PC-3 (cell line): ENCODE measurements around the gene UTP14C. TPM values are rescaled to one million over a fixed set of nuclear protein-coding genes. Genes with fewer than 3 reads are reported as not detected.

Experiments
- ATAC-seq: fragments of 200-7000 bp; cut with Tn5 transposase; 2 replicates; pipeline ENCODE4 v1.9.1; 2020; ENCODE audit warnings: mild to moderate bottlenecking, moderate library complexity
- BruUV-seq: library from RNA; stranded (reverse); fragments of 400-500 nt; replicated peaks from 2 replicates; lab custom pipeline; 2021; lab: Mats Ljungman, UMichigan
- CTCF ChIA-PET: fragments of 300-600 bp; sonication (Branson Sonifier 250); formaldehyde crosslinking; loops from one replicate; lab custom pipeline; 2022; ENCODE audit warnings: antibody characterized with exemption; lab: Charles Lee
- POLR2A ChIA-PET: fragments of 300-600 bp; sonication (Branson Sonifier 250); formaldehyde crosslinking; loops from one replicate; lab custom pipeline; 2022; ENCODE audit warnings: antibody characterized with exemption; ENCODE audit not compliant: unreplicated experiment; lab: Charles Lee
- DNase-seq: peaks from one replicate; pipeline ENCODE4 v3.0.0-alpha.2; 2015
- H2AFZ ChIP-seq: fragments of 300-600 bp; sonication (generic); 2 replicates; pipeline ENCODE4 v1.6.0; 2016; ENCODE audit warnings: antibody characterized with exemption, low read length
- H3F3A ChIP-seq: fragments of 300-600 bp; sonication (generic); one replicate; pipeline ENCODE4 v1.6.0; 2017; ENCODE audit warnings: antibody characterized with exemption, low read length, control low read depth, mild to moderate bottlenecking; ENCODE audit not compliant: unreplicated experiment
- H3K27ac ChIP-seq: fragments of 300-600 bp; sonication (generic); 2 replicates; pipeline ENCODE4 v1.5.1; 2016; ENCODE audit warnings: mild to moderate bottlenecking, low read length
- H3K27me3 ChIP-seq: fragments of 300-600 bp; sonication (generic); 2 replicates; pipeline ENCODE4 v1.6.1; 2016; ENCODE audit warnings: low read length, mixed read lengths
- H3K36me3 ChIP-seq: fragments of 300-600 bp; sonication (generic); 2 replicates; pipeline ENCODE4 v1.6.1; 2016; ENCODE audit warnings: low read depth, mixed run types, low read length, mixed read lengths
- H3K4me1 ChIP-seq: fragments of 300-600 bp; sonication (generic); 2 replicates; pipeline ENCODE4 v1.5.1; 2016; ENCODE audit warnings: low read length; ENCODE audit not compliant: insufficient read depth
- H3K4me2 ChIP-seq: fragments of 300-600 bp; sonication (generic); 2 replicates; pipeline ENCODE4 v1.6.0; 2016; ENCODE audit warnings: low read length
- H3K4me3 ChIP-seq: fragments of 300-600 bp; sonication (generic); 2 replicates; pipeline ENCODE4 v1.5.1; 2016; ENCODE audit warnings: mild to moderate bottlenecking, low read length, mixed read lengths
- H3K79me2 ChIP-seq: fragments of 300-600 bp; sonication (generic); 2 replicates; pipeline ENCODE4 v1.6.1; 2017; ENCODE audit warnings: low read length, mixed read lengths
- H3K9ac ChIP-seq: fragments of 300-600 bp; sonication (generic); 2 replicates; pipeline ENCODE4 v1.6.0; 2016; ENCODE audit warnings: mild to moderate bottlenecking, low read length
- H3K9me2 ChIP-seq: fragments of 300-600 bp; sonication (generic); replicated peaks from 2 replicates; pipeline ENCODE4 v1.6.1; 2016; ENCODE audit warnings: mixed run types, low read length, mixed read lengths
- H3K9me3 ChIP-seq: fragments of 300-600 bp; sonication (generic); 2 replicates; pipeline ENCODE4 v1.6.1; 2016; ENCODE audit warnings: low read length, mixed read lengths
- H4K20me1 ChIP-seq: fragments of 300-600 bp; sonication (generic); 2 replicates; pipeline ENCODE4 v1.6.1; 2016; ENCODE audit warnings: low read length, mixed read lengths
- EZH2 ChIP-seq: fragments of 300-600 bp; sonication (generic); IDR thresholded peaks from one replicate; pipeline ENCODE4 v1.6.1; 2017; ENCODE audit warnings: antibody characterized with exemption, mild to moderate bottlenecking, low read length; ENCODE audit not compliant: unreplicated experiment
- EZH2phosphoT487 ChIP-seq: fragments of 300-600 bp; sonication (generic); IDR thresholded peaks from 2 replicates; pipeline ENCODE4 v1.6.1; 2018; ENCODE audit warnings: mild to moderate bottlenecking, antibody characterized with exemption, low read length, borderline replicate concordance
- intact Hi-C: fragments of 100-400 bp; cut with micrococcal nuclease; formaldehyde crosslinking; loops from 2 replicates; pipeline ENCODE4 v1.9.0; 2023
- total RNA-seq: library from RNA; depleted of rRNA; stranded (reverse); fragments of >200 nt; gene quantifications from 2 replicates; pipeline ENCODE4 v1.2.3, GENCODE V29; 2014
- TF ChIP-seq, protein P1 (sequence below): fragments of 300-600 bp; sonication (generic); conservative IDR thresholded peaks from 2 replicates; pipeline ENCODE4 v1.5.1; 2017; ENCODE audit warnings: antibody characterized with exemption, low read depth, mild to moderate bottlenecking, low read length

The UTP14C gene
- total RNA-seq, 1 experiment from 2014 or later, result 5.0 TPM

DNA sequence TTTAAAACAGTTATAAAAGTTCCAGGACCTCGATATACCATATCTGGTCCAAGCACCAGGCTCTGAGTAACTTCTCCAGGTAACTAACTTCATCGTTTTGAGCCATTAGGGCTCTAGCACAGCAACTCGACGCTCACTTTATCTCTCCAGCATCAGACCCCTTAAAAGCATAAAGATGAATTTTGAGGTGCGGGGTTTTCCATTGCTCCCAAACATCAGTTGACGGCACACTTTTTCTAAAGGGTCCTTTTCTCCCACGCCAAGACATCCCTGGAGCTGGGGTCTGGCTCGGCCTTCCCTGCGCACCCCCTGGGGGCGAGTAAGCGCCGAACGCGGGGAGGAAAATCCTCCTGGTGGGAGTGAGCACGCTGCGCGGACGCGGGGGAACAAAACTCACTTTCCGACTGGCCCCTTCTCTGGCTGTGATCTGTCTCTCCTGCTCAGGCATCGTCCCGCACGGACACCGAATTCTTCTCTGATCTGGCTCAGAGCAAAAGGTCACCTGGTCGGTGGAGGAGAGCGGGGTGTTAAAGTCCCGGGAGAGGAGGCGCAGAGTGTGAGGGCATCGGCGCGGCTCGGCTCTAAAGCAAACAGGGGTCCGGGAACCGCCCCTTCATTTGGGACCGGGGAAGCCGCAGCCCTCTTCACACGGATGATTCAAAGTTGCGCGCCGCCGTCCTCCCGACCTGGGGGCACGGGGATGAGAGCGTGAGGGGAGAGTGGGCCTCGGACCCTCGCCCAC lies 13.4 kb upstream of the UTP14C start, which contains the start of gene ATP7B:
Gene ATP7B, minus strand, starts transcription at position 561 of the 742 bp plus-strand sequence. Its CDS starts 113 bp downstream, at position 448.
- ATAC-seq (peak; percentile 25), DNase-seq (no peak)
- no peak for TF ChIP-seq EZH2phosphoT487
- no peak for TF ChIP-seq EZH2
- TF ChIP-seq, protein P1, sequence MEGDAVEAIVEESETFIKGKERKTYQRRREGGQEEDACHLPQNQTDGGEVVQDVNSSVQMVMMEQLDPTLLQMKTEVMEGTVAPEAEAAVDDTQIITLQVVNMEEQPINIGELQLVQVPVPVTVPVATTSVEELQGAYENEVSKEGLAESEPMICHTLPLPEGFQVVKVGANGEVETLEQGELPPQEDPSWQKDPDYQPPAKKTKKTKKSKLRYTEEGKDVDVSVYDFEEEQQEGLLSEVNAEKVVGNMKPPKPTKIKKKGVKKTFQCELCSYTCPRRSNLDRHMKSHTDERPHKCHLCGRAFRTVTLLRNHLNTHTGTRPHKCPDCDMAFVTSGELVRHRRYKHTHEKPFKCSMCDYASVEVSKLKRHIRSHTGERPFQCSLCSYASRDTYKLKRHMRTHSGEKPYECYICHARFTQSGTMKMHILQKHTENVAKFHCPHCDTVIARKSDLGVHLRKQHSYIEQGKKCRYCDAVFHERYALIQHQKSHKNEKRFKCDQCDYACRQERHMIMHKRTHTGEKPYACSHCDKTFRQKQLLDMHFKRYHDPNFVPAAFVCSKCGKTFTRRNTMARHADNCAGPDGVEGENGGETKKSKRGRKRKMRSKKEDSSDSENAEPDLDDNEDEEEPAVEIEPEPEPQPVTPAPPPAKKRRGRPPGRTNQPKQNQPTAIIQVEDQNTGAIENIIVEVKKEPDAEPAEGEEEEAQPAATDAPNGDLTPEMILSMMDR, result no peak
- Histone ChIP-seq H3K4me1 (peaks cover 7% of the 10 kb centered on the region), H3K27me3 (no peaks in the 10 kb centered on the region), H3K27ac (no peak within 1 kb of the TSS), H3K9ac (peak within 1 kb of the TSS; percentile 91), H3F3A (no peaks in the 10 kb centered on the region), H2AFZ (peak within 1 kb of the TSS; percentile 98), H3K9me2 (no peaks in the 10 kb centered on the region), H3K4me3 (peak within 1 kb of the TSS; percentile 90), H4K20me1 (no peaks in the 10 kb centered on the region), H3K4me2 (peak within 1 kb of the TSS; percentile 93), H3K79me2 (peaks cover 35% of the 10 kb centered on the region), H3K36me3 (no peaks in the 10 kb centered on the region), H3K9me3 (no peaks in the 10 kb centered on the region)
- POLR2A ChIA-PET, result no interaction called here
- BruUV-seq, result TSS peak; percentile 30
- CTCF ChIA-PET, result no interaction called here
- intact Hi-C loops, result loop anchor here (5.0 kb wide), 1 partner anchor 181 kb away; no protein-coding TSS in a partner anchor

DNA sequence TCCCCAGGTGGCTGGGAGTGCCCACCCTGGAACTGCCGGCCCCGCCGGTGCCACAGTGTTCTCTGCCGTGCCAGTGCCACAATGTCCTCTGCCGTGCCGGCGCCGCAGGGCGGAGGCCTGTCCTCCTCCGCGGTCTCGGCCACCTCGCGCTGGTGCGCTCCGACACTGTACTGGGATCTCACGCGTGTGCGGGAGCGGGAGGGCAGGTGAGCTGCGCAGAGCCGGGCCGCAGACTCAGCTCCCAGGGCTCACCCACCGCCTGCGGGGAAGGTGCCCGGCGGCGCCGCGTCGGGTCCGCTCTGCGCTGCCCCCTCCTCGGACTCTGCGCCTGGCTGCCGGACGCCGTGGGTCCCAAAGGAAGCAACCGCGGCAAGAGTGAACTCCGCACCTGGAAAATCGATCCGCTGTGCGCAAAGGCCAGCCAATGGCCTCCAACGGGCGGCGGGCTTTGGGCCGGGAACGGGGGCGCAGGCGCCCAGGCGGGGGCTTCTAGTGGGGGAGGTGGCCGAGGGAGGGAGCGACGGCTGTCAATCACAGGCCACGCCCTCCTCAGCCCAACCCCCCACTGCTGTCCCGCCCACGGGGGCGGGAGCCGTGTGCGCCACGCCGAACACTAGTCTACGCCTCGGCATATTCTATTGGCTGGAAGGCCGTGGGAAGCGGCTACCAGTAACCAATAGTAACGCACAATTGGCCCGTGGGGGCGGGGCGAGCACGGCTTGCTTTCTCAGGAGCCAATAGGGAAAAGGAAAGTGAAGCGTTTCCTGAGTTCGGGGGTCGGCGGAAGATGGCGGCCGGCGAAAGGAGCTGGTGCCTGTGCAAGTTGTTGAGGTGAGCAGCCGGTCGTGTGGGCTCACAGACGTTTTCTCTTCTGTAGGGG lies 12.6 kb upstream of the UTP14C start, which contains the start of gene ALG11:
Gene ALG11, plus strand, starts transcription at position 767 of the 880 bp plus-strand sequence. Its CDS starts 21 bp downstream, at position 788.
- H2AFZ ChIP-seq, result peak within 1 kb of the TSS; percentile 98
- H3K27ac ChIP-seq, result no peak within 1 kb of the TSS
- peak within 1 kb of the TSS; percentile 93 for H3K4me2 ChIP-seq
- peak; percentile 97 for DNase-seq
- no peaks in the 10 kb centered on the region for H4K20me1 ChIP-seq
- peak; percentile 97 for ATAC-seq
- BruUV-seq, result no TSS peak
- H3K36me3 ChIP-seq, result no peaks in the 10 kb centered on the region
- H3K9ac ChIP-seq, result peak within 1 kb of the TSS; percentile 91
- TF ChIP-seq EZH2phosphoT487 (no peak), EZH2 (no peak)
- TF ChIP-seq, protein P1, result no peak
- peaks cover 35% of the 10 kb centered on the region for H3K79me2 ChIP-seq
- H3K9me2 ChIP-seq, result no peaks in the 10 kb centered on the region
- H3K4me1 ChIP-seq, result peaks cover 7% of the 10 kb centered on the region
- ChIA-PET CTCF (interaction anchor here (0.7 kb wide), 1 partner anchor 54 kb away, joined by 5 read pairs; no protein-coding TSS in a partner anchor), POLR2A (interaction anchor here (0.6 to 0.7 kb wide), 2 partner anchors 37 to 110 kb away, joined by 3 read pairs; no protein-coding TSS in a partner anchor)
- H3K4me3 ChIP-seq, result peak within 1 kb of the TSS; percentile 90
- intact Hi-C loops, result loop anchor here (5.0 kb wide), 1 partner anchor 180 kb away; no protein-coding TSS in a partner anchor
- H3F3A ChIP-seq, result no peaks in the 10 kb centered on the region
- H3K9me3 ChIP-seq, result no peaks in the 10 kb centered on the region
- H3K27me3 ChIP-seq, result no peaks in the 10 kb centered on the region
